H1 (cell line): ENCODE results near the gene KLHL29. TPM values are rescaled to one million over a fixed set of nuclear protein-coding genes. Genes with fewer than 3 reads are reported as not detected.
A peak's percentile ranks its signal among the peaks of the same experiment; 100 is the strongest.

Source experiments
- CTCF ChIA-PET: fragments of 300-600 bp; sonication (Branson Sonifier 250); formaldehyde crosslinking; loops from one replicate; lab custom pipeline; 2021; ENCODE audit not compliant: partially characterized antibody; lab: Charles Lee
- POLR2A ChIA-PET: fragments of 300-600 bp; sonication (Branson Sonifier 250); formaldehyde crosslinking; loops from one replicate; lab custom pipeline; 2021; ENCODE audit warnings: inconsistent platforms; ENCODE audit not compliant: partially characterized antibody; lab: Charles Lee
- DNase-seq, 2 experiments: peaks; one replicate each; pipeline versions ENCODE4 v3.0.0 to v3.0.0-alpha.2; 2010 to 2022; ENCODE audit warnings: low spot score in 2 of 2, low read depth in 1 of 2, mixed read lengths in 1 of 2
- FAIRE-seq: peaks from 2 replicates; lab custom pipeline; 2011; peaks lifted over from hg19 to GRCh38; lab: Jason Lieb, UNC
- H2AFZ ChIP-seq: 2 replicates; pipeline ENCODE4 v1.8.1; 2012; ENCODE audit warnings: low read length, inconsistent platforms
- H2AK5ac ChIP-seq: 2 replicates; pipeline ENCODE4 v1.6.1; 2013; ENCODE audit warnings: low read depth, low read length
- H2BK120ac ChIP-seq: replicated peaks from 2 replicates; pipeline ENCODE3; 2013; ENCODE audit warnings: low read depth, low read length, inconsistent platforms
- H2BK12ac ChIP-seq: 2 replicates; pipeline ENCODE4 v1.6.1; 2013; ENCODE audit warnings: low read depth, low read length
- H2BK15ac ChIP-seq: 2 replicates; pipeline ENCODE4 v1.6.1; 2013; ENCODE audit warnings: low read length
- H2BK20ac ChIP-seq: 2 replicates; pipeline ENCODE4 v1.6.1; 2013; ENCODE audit warnings: low read length
- H2BK5ac ChIP-seq: 2 replicates; pipeline ENCODE4 v1.6.1; 2013; ENCODE audit warnings: low read depth, low read length
- H3K14ac ChIP-seq: 2 replicates; pipeline ENCODE4 v1.6.1; 2013; ENCODE audit warnings: inconsistent platforms; ENCODE audit not compliant: insufficient read length
- H3K18ac ChIP-seq: 2 replicates; pipeline ENCODE4 v1.6.1; 2013; ENCODE audit warnings: low read length; ENCODE audit errors: extremely low read depth
- H3K23ac ChIP-seq: 2 replicates; pipeline ENCODE4 v1.6.1; 2013; ENCODE audit warnings: inconsistent platforms; ENCODE audit not compliant: insufficient read length
- H3K23me2 ChIP-seq: 2 replicates; pipeline ENCODE4 v1.6.1; 2013; ENCODE audit warnings: low read depth, low read length
- H3K27ac ChIP-seq: 2 replicates; pipeline ENCODE4 v1.6.1; 2011; ENCODE audit warnings: low read depth, low read length, inconsistent platforms
- H3K27me3 ChIP-seq, 4 experiments: replicated peaks in 1 of 4; 1 replicate in 1 of 4; 2 replicates in 3 of 4; pipeline versions ENCODE4 v1.6.1 to v1.8.1; 2011 to 2013; ENCODE audit warnings: low read length in 3 of 4, mild to moderate bottlenecking in 3 of 4, inconsistent platforms in 2 of 4, mixed read lengths in 2 of 4, moderate library complexity in 1 of 4; ENCODE audit not compliant: control insufficient read depth in 3 of 4, insufficient read depth in 3 of 4; ENCODE audit errors: extremely low read depth in 1 of 4
- H3K36me3 ChIP-seq, 4 experiments: 2 replicates each; pipeline versions ENCODE4 v1.6.1 to v1.8.1; 2011 to 2013; ENCODE audit warnings: mild to moderate bottlenecking in 4 of 4, low read length in 3 of 4, moderate library complexity in 2 of 4, control low read depth in 1 of 4, inconsistent platforms in 1 of 4; ENCODE audit not compliant: insufficient read depth in 4 of 4, control insufficient read depth in 2 of 4
- H3K4ac ChIP-seq: replicated peaks from 2 replicates; pipeline ENCODE3; 2013; ENCODE audit warnings: low read length, low read depth, mixed read lengths, inconsistent platforms; ENCODE audit not compliant: insufficient read length
- H3K4me1 ChIP-seq, 4 experiments: replicated peaks in 1 of 4; 1 replicate in 1 of 4; 2 replicates in 3 of 4; pipeline versions ENCODE4 v1.6.1 to v1.8.1; 2011 to 2013; ENCODE audit warnings: low read length in 3 of 4, inconsistent platforms in 2 of 4, mixed read lengths in 1 of 4; ENCODE audit not compliant: insufficient read depth in 4 of 4, control insufficient read depth in 3 of 4
- H3K4me2 ChIP-seq, 2 experiments: 2 replicates each; pipeline versions ENCODE4 v1.6.1 to v1.8.1; 2011 to 2013; ENCODE audit warnings: low read depth in 2 of 2, low read length in 2 of 2, control low read depth in 1 of 2, inconsistent platforms in 1 of 2, mild to moderate bottlenecking in 1 of 2; ENCODE audit not compliant: insufficient read depth in 1 of 2
- H3K4me3 ChIP-seq, 4 experiments: fragments of 200-600, 300-600 bp in 1 of 4; sonication (generic), shearing (Covaris generic), sonication (Bioruptor Twin) in 1 of 4; 2 replicates each; pipeline versions ENCODE4 v1.5.1 to v1.8.1; 2011 to 2016; ENCODE audit warnings: low read length in 4 of 4, low read depth in 3 of 4, control low read depth in 2 of 4, inconsistent platforms in 2 of 4, mild to moderate bottlenecking in 2 of 4, mixed read lengths in 1 of 4, moderate library complexity in 1 of 4; ENCODE audit not compliant: insufficient read depth in 2 of 4; ENCODE audit errors: extremely low read depth in 1 of 4
- H3K56ac ChIP-seq: replicated peaks from 2 replicates; pipeline ENCODE3; 2013; ENCODE audit warnings: low read depth, mild to moderate bottlenecking, mixed read lengths, low read length, inconsistent platforms; ENCODE audit not compliant: insufficient read length
- H3K79me1 ChIP-seq: 2 replicates; pipeline ENCODE4 v1.6.1; 2013; ENCODE audit warnings: low read depth, low read length, control low read depth
- H3K79me2 ChIP-seq, 2 experiments: 2 replicates each; pipeline versions ENCODE4 v1.6.1 to v1.8.1; 2012 to 2013; ENCODE audit warnings: low read length in 2 of 2, mild to moderate bottlenecking in 2 of 2, inconsistent platforms in 1 of 2; ENCODE audit not compliant: insufficient read depth in 2 of 2, control insufficient read depth in 1 of 2
- H3K9ac ChIP-seq, 4 experiments: replicated peaks in 1 of 4; 1 replicate in 1 of 4; 2 replicates in 3 of 4; pipeline versions ENCODE4 v1.6.1 to v1.8.1; 2011 to 2013; ENCODE audit warnings: low read depth in 3 of 4, low read length in 3 of 4, control low read depth in 2 of 4, mild to moderate bottlenecking in 2 of 4, moderate library complexity in 2 of 4, inconsistent platforms in 1 of 4; ENCODE audit errors: extremely low read depth in 1 of 4
- H3K9me3 ChIP-seq, 2 experiments: 2 replicates each; pipeline versions ENCODE4 v1.6.1 to v1.8.1; 2012 to 2013; ENCODE audit warnings: mild to moderate bottlenecking in 2 of 2, moderate library complexity in 2 of 2, control low read depth in 1 of 2, inconsistent platforms in 1 of 2, low read depth in 1 of 2, low read length in 1 of 2, mixed read lengths in 1 of 2; ENCODE audit not compliant: insufficient read depth in 2 of 2
- H4K20me1 ChIP-seq, 2 experiments: replicated peaks in 1 of 2; 2 replicates each; pipeline versions ENCODE3 to v1.8.1; 2011 to 2013; ENCODE audit warnings: inconsistent platforms in 2 of 2, low read length in 2 of 2, mild to moderate bottlenecking in 1 of 2; ENCODE audit not compliant: insufficient read depth in 2 of 2, control insufficient read depth in 1 of 2
- H4K5ac ChIP-seq: 2 replicates; pipeline ENCODE4 v1.6.1; 2013; ENCODE audit warnings: low read length, low read depth, mixed read lengths, inconsistent platforms; ENCODE audit not compliant: insufficient read length
- H4K8ac ChIP-seq: 2 replicates; pipeline ENCODE4 v1.8.0; 2013; ENCODE audit warnings: mild to moderate bottlenecking, moderate library complexity, low read length, inconsistent platforms; ENCODE audit not compliant: insufficient read depth; ENCODE audit errors: extremely low read depth
- H4K91ac ChIP-seq: replicated peaks from 2 replicates; pipeline ENCODE3; 2013; ENCODE audit warnings: low read length, mixed read lengths, inconsistent platforms; ENCODE audit not compliant: insufficient read length
- CEBPB ChIP-seq: IDR thresholded peaks from 2 replicates; pipeline ENCODE4 v1.6.1; 2012; ENCODE audit warnings: low read depth, low read length
- CHD1 ChIP-seq: IDR thresholded peaks from 2 replicates; pipeline ENCODE4 v1.6.1; 2012; ENCODE audit warnings: low read depth, low read length, improper control_type of control experiment
- EGR1 ChIP-seq: IDR thresholded peaks from 2 replicates; pipeline ENCODE4 v1.6.1; 2011; ENCODE audit warnings: low read depth, low read length, borderline replicate concordance
- EZH2 ChIP-seq: fragments of 200-600 bp; sonication (generic); IDR thresholded peaks from 2 replicates; pipeline ENCODE4 v1.7.1; 2012; ENCODE audit warnings: low read depth, mild to moderate bottlenecking, moderate library complexity, low read length, inconsistent platforms; ENCODE audit not compliant: severe bottlenecking
- GTF2F1 ChIP-seq: IDR thresholded peaks from 2 replicates; pipeline ENCODE4 v1.6.1; 2012; ENCODE audit warnings: low read depth, low read length, improper control_type of control experiment, borderline replicate concordance
- HDAC6 ChIP-seq: IDR thresholded peaks from one replicate; pipeline ENCODE4 v1.7.1; 2012; ENCODE audit warnings: low read depth, mild to moderate bottlenecking, inconsistent platforms, low read length, moderate library complexity
- PHF8 ChIP-seq: fragments of 200-600 bp; sonication (generic); conservative IDR thresholded peaks from 2 replicates; pipeline ENCODE4 v1.7.1; 2012; ENCODE audit warnings: low read depth, mild to moderate bottlenecking, inconsistent platforms, low read length, moderate library complexity
- POLR2AphosphoS5 ChIP-seq: IDR thresholded peaks from 2 replicates; pipeline ENCODE4 v1.6.1; 2011; ENCODE audit warnings: low read depth, low read length
- RXRA ChIP-seq: IDR thresholded peaks from 2 replicates; pipeline ENCODE4 v1.6.1; 2011; ENCODE audit warnings: low read depth, mild to moderate bottlenecking, low read length, moderate library complexity; ENCODE audit not compliant: insufficient read depth
- SIX5 ChIP-seq: IDR thresholded peaks from 2 replicates; pipeline ENCODE4 v1.6.1; 2011; ENCODE audit warnings: mild to moderate bottlenecking, low read depth, low read length
- SP1 ChIP-seq: IDR thresholded peaks from 2 replicates; pipeline ENCODE4 v1.6.1; 2011; ENCODE audit warnings: low read depth, low read length
- TAF1 ChIP-seq: IDR thresholded peaks from 2 replicates; pipeline ENCODE4 v1.6.1; 2011; ENCODE audit warnings: mild to moderate bottlenecking, low read depth, low read length
- TBP ChIP-seq: IDR thresholded peaks from 2 replicates; pipeline ENCODE4 v1.6.1; 2011; ENCODE audit warnings: low read depth, low read length, improper control_type of control experiment
- ZNF274 ChIP-seq: IDR thresholded peaks from 2 replicates; pipeline ENCODE4 v1.7.0; 2012; ENCODE audit warnings: low read length, borderline replicate concordance; ENCODE audit errors: extremely low read depth
- WGBS, 2 experiments: shearing (Covaris generic) in 1 of 2; methylation state at CpG; one replicate each; pipeline versions ENCODE4 v1.1.6 to v1.1.7; 2013 to 2015; ENCODE audit warnings: low lambda C conversion rate in 2 of 2, mixed read lengths in 2 of 2, inconsistent platforms in 1 of 2, low coverage in 1 of 2, missing lambda C conversion rate in 1 of 2; ENCODE audit not compliant: insufficient replicate concordance in 2 of 2, insufficient coverage in 1 of 2, insufficient read length in 1 of 2; ENCODE audit errors: extremely low coverage in 1 of 2, missing lambda C conversion rate in 1 of 2; 5-methylcytosine and 5-hydroxymethylcytosine counted together
- polyA plus RNA-seq, 7 experiments: library from polyadenylated mRNA; depleted of rRNA in 3 of 7; stranded (reverse) in 5 of 7; unstranded in 2 of 7; fragments of >200 nt in 5 of 7; fragments of 200-250 nt in 2 of 7; gene quantifications; 1 replicate in 5 of 7; 2 replicates in 1 of 7; 4 replicates in 1 of 7; pipeline versions ENCODE4 v1.2.1 to v1.2.3, GENCODE V29; 2011 to 2013; ENCODE audit warnings: missing spikeins in 2 of 7, mixed read lengths in 2 of 7
- total RNA-seq: library from RNA; stranded (reverse); fragmentation: NEBNext Ultra II Directional; extraction: Animal tissue kit (Norgen Biotek cat#: 25700); gene quantifications from 2 replicates; pipeline ENCODE4 v1.2.1, GENCODE V29; 2021

The KLHL29 gene
- total and polyA plus RNA-seq, 2 of the 8 experiments (the other 6 are each of a cell fraction or from before 2014, with no cell fraction given): 1.1 to 4.7 TPM

GRCh38 chr2:23495661-23496114 is 110.7 kb downstream of the KLHL29 start:
- Histone ChIP-seq H3K18ac (no peak overlapping the region), H2BK20ac (0 out of 2 replicates have a peak overlapping the region, but pooled peaks have one; percentile 41), H2BK15ac (no peak overlapping the region), H3K56ac (no peak overlapping the region)
- no peak for DNase-seq
- TF ChIP-seq TBP (no peak), SP1 (no peak), CEBPB (no peak), TAF1 (no peak), SIX5 (no peak), GTF2F1 (no peak), RXRA (no peak), CHD1 (no peak), EGR1 (no peak), POLR2AphosphoS5 (no peak), EZH2 (no peak), PHF8 (no peak), ZNF274 (no peak), HDAC6 (no peak)
- TF ChIP-seq, all 59 proteins: peak for 0
- no peaks in the 10 kb centered on the region for H4K20me1 ChIP-seq
- H4K5ac ChIP-seq: no peak overlapping the region
- no peak overlapping the region for H3K4me2 ChIP-seq
- H3K23me2 ChIP-seq: no peaks in the 10 kb centered on the region; the same call in 1 of the 2 replicates
- H3K36me3 ChIP-seq: no peaks in the 10 kb centered on the region
- FAIRE-seq: no peak
- H3K14ac ChIP-seq: no peak overlapping the region
- peak overlapping the region; percentile 73; the same call in 1 of the 2 replicates for H2BK12ac ChIP-seq
- H2BK5ac ChIP-seq: no peak overlapping the region
- no peaks in the 10 kb centered on the region for H3K79me2 ChIP-seq
- peaks cover 3 to 15% (median 9%) of the 10 kb centered on the region in 4 experiments for H3K4me1 ChIP-seq
- peak overlapping the region; percentile 24 for H3K4ac ChIP-seq
- 90% methylated on average over 19 of the region's 19 CpGs; no CpG with 5 or more reads in 1 of the 2 experiments for WGBS, 2 experiments
- no peaks in the 10 kb centered on the region for H3K27me3 ChIP-seq
- H3K79me1 ChIP-seq: peaks cover 3% of the 10 kb centered on the region; the same call in 1 of the 2 replicates
- no peaks in the 10 kb centered on the region for H3K9me3 ChIP-seq
- no peak overlapping the region for H3K4me3 ChIP-seq
- H3K23ac ChIP-seq: no peak overlapping the region
- H3K9ac ChIP-seq: no peak overlapping the region
- peak overlapping the region; percentile 33 for H4K91ac ChIP-seq
- no peak overlapping the region; the same call in 1 of the 2 replicates for H4K8ac ChIP-seq
- POLR2A ChIA-PET: interaction anchor here (0.9 kb wide), 1 partner anchor 13 kb away, joined by 3 read pairs; no protein-coding TSS in a partner anchor
- CTCF ChIA-PET: interaction anchor here (0.8 to 1.8 kb wide), 6 partner anchors 8 to 129 kb away, joined by 3 to 6 read pairs (median 3); no protein-coding TSS in a partner anchor
- H2BK120ac ChIP-seq: no peak overlapping the region
- no peak overlapping the region for H2AFZ ChIP-seq
- H2AK5ac ChIP-seq: 0 out of 2 replicates have a peak overlapping the region, but pooled peaks have one; percentile 49
- no peak overlapping the region for H3K27ac ChIP-seq
